GM18526 (cell line): ENCODE data around the gene UBAP2.

Experiments used
- POLR2A ChIP-seq: IDR thresholded peaks from 3 replicates; pipeline ENCODE4 v1.6.1; 2011; ENCODE audit not compliant: insufficient read length; ENCODE audit errors: extremely low read depth

UBAP2 gene

DNA sequence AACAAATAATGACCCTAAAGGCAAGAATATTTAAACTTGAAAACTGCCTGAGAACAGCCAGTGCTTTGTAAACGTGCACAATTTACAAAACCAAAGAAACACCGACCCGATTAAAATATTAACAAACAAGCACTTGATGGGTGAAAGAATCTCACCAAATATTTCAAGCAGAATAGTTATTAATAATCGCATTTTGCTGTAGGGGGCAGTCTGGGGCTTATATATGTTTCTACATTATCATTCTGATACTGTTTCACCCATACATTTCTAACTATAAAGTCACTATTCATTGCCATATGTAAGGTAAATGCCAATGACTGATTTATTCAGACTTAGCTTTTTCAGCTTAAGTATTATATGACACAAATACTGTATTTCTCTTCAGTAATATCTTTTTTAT is 37.7 kb downstream of the UBAP2 start:
- TF ChIP-seq POLR2A = no peak

DNA sequence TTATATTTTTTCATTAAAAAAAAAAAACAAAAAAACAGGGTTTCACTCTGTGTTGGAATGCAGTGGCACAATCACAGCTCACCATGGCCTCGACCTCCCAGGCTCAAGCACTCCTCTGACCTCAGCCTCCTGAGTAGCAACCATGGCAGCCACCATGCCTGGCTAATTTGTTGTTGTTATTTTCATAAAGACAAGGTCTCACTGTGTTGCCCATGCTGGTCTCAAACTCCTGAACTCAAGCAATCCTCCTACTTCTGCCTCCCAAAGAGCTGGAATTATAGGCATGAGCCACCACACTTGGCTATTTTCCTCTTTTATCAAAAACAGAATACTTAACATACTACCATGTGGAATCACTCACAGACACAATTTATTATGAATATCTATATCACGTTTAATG is 46.7 kb downstream of the UBAP2 start:
- TF ChIP-seq POLR2A = no peak

DNA sequence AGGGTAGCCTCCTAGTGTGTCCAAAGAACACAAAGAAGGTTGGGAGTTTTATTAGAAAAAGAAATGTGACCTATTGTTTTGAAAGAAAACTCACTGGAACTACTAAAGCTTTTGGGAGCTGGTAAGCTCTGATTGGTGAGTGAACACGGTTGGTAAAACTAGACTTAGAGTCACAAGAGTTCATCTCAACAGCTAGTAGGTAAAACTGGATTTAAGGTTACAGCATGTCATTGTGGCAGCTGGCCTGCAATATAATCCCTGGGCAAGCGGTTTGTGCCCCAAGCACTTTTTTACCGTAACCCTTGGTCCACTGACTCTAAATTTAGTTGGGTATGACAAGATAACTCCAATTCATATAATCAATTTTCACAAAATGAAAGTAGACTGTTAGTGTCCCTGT is 47.4 kb downstream of the UBAP2 start:
- TF ChIP-seq POLR2A = no peak

DNA sequence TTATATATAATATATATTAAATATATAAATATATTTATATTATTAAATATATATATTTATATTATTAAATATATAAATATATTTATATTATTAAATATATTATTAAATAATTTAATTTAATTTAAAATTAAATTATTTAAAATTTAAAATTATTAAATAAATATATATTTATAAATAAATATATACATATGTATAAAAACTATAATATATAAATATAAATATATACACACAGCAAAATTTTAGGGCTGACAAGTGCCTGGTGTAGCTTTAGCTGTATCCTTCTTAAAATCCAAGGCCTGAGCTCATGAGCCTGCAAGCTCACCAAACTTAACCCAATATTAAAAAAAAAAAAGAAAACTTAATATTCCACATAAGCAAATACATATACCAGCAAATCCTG is 53.2 kb downstream of the UBAP2 start:
- TF ChIP-seq POLR2A = no peak

DNA sequence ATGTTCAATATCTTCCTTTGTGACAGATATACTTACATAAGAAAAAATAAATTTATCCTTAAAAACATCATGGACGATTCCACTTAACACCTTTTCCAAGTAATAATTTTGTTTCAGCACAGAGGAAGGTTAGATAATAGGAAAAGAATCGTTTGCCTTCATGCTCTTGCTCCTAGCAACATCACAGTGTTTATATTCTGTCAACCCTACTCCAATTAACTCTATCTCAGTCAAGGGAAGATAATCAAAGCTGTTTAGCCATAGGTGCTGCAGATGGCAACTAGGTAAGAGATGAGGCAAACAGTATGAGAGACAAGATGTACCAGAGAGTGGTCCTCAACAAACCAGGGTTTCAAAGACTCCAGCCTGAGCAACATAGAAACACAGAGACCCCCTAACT is 55.6 kb downstream of the UBAP2 start:
- TF ChIP-seq POLR2A = no peak

DNA sequence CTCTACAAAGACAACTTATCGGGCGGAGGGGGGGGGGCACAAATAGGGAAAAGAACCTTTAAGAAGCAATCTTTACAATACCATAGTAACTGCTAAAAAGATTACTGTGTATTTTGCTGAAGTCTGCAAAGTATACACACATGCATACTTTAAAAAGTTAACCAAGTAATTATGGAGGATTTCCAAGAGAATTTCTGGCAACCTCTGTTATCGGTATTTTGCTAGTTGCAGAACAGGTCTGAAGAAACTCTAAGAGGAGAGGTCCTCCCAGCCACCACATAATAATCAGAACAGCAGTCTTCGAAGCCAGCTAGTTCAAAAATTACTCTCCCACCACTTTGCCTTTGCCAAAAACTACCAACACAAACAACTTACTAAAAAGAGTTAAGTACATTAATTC is 56.1 kb downstream of the UBAP2 start:
- TF ChIP-seq POLR2A = no peak

DNA sequence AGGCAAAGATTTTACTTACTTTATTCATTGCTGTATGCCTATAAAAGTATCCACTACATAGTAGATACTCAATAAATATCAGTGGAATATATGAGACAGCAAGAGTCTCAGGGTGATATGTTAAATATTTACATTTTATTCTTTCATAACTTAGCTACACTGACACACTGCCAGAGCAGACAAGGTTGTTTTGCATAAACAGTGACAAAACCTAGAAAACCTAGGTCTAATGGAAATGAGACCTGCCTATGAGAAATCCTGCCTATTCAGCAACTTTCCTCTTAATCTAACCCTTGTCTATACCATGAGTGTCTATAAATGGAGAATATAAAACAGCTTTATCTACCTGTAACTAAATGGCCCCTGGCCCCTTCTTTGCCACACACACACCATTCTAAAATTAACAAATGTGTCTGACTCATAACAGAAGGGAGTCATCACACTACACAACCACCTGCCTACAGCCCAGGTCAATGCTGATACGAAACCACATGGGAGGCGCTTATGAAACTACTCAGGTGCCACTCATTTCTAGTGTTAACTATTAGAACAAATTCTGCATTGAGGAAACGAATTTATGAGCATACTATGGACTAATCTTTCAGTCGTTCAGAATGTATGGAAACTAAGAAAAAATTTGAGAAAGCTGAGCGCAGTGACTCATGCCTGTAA is 60.3 kb downstream of the UBAP2 start:
- TF ChIP-seq POLR2A = no peak

DNA sequence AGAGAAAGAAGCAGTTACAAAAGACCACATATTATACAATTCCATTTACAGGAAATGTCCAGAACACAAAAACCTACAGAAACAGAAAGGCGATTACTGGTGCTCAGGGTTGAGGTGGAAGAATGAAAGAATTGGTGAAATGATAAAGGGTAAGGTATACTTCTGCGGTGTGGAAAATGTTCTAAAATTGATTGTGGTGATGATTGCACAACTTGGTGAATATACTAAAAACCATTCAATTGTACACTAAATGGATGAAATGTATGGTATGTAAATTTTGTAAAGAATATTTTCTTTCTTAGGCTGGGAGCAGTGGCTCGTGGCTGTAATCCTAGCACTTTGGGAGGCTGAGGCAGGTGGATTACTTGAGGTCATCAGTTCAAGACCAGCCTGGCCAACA is 72.3 kb downstream of the UBAP2 start:
- TF ChIP-seq POLR2A = no peak

DNA sequence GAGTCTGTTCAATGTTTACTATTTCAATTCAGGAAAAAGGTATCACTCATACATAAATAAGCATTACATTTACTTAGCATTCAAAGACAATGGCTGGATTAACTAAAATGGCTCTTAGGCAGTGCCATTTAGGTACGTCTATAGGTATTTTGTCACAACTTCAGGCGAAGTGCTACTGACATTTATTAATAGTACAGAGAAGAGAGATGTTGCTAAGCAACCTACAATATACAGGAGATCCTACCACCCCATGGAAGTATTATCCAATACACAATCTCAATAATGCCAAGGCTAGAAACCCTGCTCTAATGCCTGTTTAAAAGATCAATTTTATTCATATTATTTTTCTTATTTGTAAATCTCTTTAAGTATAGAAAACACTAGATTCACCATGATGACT is 76.0 kb downstream of the UBAP2 start:
- no peak for TF ChIP-seq POLR2A

DNA sequence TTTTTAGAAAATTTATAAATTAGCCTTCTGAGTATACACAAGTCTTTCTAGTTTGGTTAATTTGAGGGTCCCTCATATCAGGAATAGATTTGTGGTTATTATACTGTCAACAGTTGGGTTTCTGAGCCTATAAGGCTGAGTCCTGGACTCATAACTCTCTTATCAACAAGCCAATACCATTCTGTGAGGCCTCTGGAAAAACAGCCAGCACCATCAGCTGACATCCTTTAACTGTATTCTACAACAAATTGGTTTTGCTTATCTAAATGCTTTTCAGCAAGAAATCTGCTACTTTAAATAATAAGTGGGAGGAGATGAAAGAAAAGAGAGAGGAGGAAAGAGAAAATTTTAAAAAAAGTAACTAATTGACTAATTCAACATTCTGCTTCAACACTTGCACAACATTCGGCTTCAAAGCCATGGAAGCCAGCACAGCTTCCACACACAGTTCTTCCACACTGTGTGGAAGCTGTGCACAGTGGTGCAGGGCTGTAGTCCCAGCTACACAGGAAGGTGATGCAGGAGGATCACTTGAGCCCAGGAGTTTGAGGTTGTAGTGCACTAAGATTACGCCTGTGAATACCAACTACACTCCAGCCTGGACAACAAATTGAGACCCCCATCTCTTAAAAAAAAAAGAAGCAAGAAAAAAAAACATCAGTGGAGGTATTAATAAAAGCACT is 84.5 kb downstream of the UBAP2 start:
- TF ChIP-seq POLR2A = no peak

DNA sequence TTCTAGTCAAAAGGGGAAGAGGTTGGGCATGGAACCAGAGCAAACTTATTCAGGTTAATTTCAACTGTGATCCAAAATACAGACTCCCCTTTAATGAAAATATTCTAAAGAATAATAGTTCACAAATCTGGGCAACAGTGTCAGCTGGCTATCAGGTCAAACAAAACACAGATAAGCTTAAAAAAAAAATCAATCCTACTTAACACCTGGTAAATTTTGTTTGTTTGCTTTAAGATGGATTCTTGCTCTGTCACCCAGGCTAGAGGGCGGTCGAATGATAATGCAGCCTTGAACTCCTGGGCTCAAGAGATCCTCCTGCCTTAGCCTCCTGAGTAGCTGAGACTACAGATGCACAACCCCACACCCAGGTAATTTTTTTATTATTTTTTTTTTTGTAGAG is 89.0 kb downstream of the UBAP2 start:
- TF ChIP-seq POLR2A = no peak

DNA sequence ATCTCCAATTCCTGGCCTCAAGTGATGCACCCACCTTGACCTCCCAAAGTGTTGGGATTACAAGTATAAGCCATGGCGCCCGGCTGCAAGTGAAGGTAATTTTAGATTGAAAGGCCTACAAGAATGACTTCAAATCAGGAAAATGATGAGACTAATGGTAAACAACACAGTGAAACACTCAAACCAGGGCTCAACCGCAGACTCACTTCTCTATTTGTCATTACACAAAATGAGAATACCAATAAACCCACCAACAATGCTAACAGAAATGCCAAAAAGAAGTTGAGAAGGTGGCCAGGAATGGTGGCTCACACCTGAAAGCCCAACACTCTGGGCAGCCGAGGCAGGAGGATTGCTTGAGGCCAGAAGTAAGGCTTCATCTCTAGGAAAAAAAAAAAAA is 92.1 kb downstream of the UBAP2 start:
- TF ChIP-seq POLR2A = no peak

DNA sequence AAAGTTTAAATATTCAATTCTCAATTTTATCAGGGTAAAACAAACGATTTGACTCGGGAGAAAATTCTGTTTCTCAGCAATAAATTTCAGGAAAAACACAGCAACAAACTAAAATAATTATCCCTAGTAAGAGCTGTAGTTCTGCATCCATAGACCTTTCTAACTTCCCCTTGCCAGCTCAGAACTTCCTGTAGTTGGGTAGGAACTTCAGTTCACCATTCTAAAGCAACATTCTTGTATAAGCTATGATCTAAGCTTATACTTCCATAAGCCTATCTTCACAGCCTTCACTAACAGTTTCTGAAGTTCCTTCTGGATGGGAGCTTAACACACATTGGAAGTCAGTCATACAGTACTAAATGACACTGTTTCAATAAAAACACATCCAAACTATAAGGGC is 96.6 kb downstream of the UBAP2 start:
- TF ChIP-seq POLR2A = no peak

DNA sequence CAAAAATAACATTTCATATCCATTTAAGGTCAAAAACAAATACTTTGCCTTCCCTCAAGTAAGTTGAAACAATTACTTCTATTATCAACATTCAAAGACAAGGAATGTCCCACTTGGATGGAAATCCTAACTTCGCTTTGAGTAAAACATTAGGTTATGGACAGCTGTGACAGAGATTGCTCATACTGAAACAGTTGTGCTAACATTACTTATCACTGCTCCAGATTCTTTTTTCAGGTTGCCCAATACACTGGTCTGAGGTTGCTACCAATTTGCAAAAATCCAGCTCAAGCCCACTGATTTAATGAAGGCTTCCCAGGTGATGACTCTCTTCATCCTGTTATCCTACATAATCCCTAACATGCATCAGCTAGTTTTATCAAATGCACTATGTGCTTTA is 98.3 kb downstream of the UBAP2 start:
- TF ChIP-seq POLR2A = no peak

DNA sequence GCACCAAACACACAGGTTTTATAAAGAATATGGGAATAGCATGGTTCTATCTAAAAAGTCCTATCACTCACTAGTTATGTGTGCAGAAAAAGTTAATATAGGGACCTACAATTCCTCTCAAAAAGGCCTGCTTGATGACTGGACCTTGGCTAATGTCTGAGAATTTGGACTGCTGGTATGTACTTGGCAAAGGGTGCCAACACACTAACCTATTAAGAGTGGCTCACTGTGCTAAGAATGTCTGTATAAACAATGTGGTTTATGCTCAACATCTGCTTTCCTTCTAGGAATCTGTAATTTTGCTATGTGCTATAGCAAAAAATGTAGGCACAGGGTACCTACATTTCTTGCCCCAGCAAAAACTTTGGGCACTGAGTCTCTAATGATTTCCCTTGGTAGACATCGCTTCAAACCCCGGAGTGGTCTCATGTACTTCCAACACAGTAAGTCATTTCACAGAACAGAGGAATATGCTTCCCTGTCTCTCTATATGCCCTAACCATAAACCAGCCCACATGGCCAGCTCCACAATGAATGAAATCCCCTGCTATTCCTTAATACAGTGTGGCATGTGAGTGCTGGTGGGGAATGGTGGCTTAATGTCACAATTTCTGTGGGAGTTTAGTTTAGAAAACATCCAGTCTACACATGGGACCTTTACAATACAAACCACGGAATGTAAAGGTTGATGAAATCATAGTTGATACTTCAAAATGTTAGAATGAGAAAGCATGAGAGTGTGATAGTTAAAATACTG is 101.7 kb downstream of the UBAP2 start:
- TF ChIP-seq POLR2A = no peak

DNA sequence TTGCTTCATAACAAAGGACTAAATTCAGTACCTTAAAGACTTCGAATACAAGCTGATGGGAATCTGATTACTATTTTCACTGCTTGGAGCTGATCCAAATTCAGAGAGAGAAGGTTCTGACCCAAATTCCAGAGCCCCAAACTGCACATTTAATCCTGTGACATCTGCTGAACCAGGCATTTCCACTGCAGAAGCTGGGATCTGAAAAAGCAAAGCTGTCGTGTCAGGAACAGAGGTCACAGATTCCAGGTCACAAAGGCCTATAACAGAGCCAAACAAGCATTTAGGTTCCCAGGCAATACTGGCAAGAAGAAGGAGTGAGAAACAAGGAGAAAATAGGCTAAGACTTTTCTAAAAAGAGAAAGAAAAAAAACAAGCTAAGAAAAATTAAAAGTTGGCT is 105.3 kb downstream of the UBAP2 start:
- TF ChIP-seq POLR2A = no peak
